Fibroblast of lung (primary cell): Measurements from ENCODE around the gene GHRHR. TPM values are rescaled to one million over a fixed set of nuclear protein-coding genes. Genes with fewer than 3 reads are reported as not detected.

Source experiments
- DNase-seq, 2 donors: peaks; one replicate each; pipeline versions ENCODE4 v3.0.0 to v3.0.0-alpha.2; 2010; ENCODE audit warnings: low read depth in 2 of 2
- H2AFZ ChIP-seq: 2 replicates; pipeline ENCODE4 v1.5.1; 2012; ENCODE audit warnings: low read length, control low read depth, inconsistent platforms
- H3K27ac ChIP-seq: 2 replicates; pipeline ENCODE4 v1.5.1; 2011; ENCODE audit warnings: low read length, control low read depth; ENCODE audit not compliant: insufficient read depth
- H3K27me3 ChIP-seq: 2 replicates; pipeline ENCODE4 v1.5.1; 2011; ENCODE audit warnings: mild to moderate bottlenecking, low read length; ENCODE audit not compliant: control insufficient read depth, insufficient read depth
- H3K36me3 ChIP-seq: 2 replicates; pipeline ENCODE4 v1.5.1; 2011; ENCODE audit warnings: low read length; ENCODE audit not compliant: control insufficient read depth, insufficient read depth
- H3K4me1 ChIP-seq: 2 replicates; pipeline ENCODE4 v1.5.1; 2011; ENCODE audit warnings: low read length; ENCODE audit not compliant: control insufficient read depth, insufficient read depth; ENCODE audit errors: extremely low read depth
- H3K4me2 ChIP-seq: 2 replicates; pipeline ENCODE4 v1.5.1; 2011; ENCODE audit warnings: low read length, control low read depth; ENCODE audit not compliant: insufficient read depth; ENCODE audit errors: extremely low read depth
- H3K4me3 ChIP-seq, 4 experiments: fragments of 200-600 bp in 1 of 4; sonication (generic) in 1 of 4; replicated peaks in 1 of 4; 2 replicates each; pipeline ENCODE4 v1.5.1; 2011 to 2016; ENCODE audit warnings: low read length in 4 of 4, low read depth in 3 of 4, mild to moderate bottlenecking in 3 of 4, control low read depth in 2 of 4, inconsistent platforms in 1 of 4, mixed read lengths in 1 of 4; ENCODE audit not compliant: insufficient read depth in 1 of 4; ENCODE audit errors: control extremely low read depth in 1 of 4
- H3K79me2 ChIP-seq: 2 replicates; pipeline ENCODE4 v1.5.1; 2012; ENCODE audit warnings: mild to moderate bottlenecking, low read length, inconsistent platforms; ENCODE audit not compliant: control insufficient read depth, insufficient read depth
- H3K9ac ChIP-seq: 2 replicates; pipeline ENCODE4 v1.5.1; 2011; ENCODE audit warnings: mild to moderate bottlenecking, low read length, control low read depth; ENCODE audit not compliant: insufficient read depth
- H3K9me3 ChIP-seq: 2 replicates; pipeline ENCODE4 v1.5.1; 2012; ENCODE audit warnings: low read depth, low read length; ENCODE audit not compliant: control insufficient read depth, insufficient read depth
- H4K20me1 ChIP-seq: 2 replicates; pipeline ENCODE4 v1.5.1; 2011; ENCODE audit warnings: low read length; ENCODE audit not compliant: control insufficient read depth, insufficient read depth; ENCODE audit errors: extremely low read depth
- CTCF ChIP-seq, 2 donors: IDR thresholded peaks in 1 of 2; conservative IDR thresholded peaks in 1 of 2; 1 replicate in 1 of 2; 2 replicates in 1 of 2; pipeline ENCODE4 v1.5.1; 2011 to 2012; ENCODE audit warnings: low read length in 2 of 2, control low read depth in 1 of 2, inconsistent platforms in 1 of 2, low read depth in 1 of 2, mild to moderate bottlenecking in 1 of 2
- EZH2 ChIP-seq: IDR thresholded peaks from 2 replicates; pipeline ENCODE4 v1.5.1; 2012; ENCODE audit warnings: low read length, control low read depth, mild to moderate bottlenecking; ENCODE audit errors: missing control alignments
- polyA plus RNA-seq, 2 donors: library from polyadenylated mRNA; depleted of rRNA in 1 of 2; stranded (reverse) in 1 of 2; unstranded in 1 of 2; fragments of >200 nt; gene quantifications; 2 replicates each; pipeline ENCODE4 v1.2.1, GENCODE V29; 2011 to 2012; ENCODE audit warnings: missing spikeins in 1 of 2
- total RNA-seq: library from RNA; depleted of rRNA; stranded (reverse); fragments of >200 nt; gene quantifications from 2 replicates; pipeline ENCODE4 v1.2.1, GENCODE V29; 2014

The GHRHR gene
- total and polyA plus RNA-seq, 2 donors (not counting 1 experiment from before 2014, with no cell fraction given) = not detected

DNA sequence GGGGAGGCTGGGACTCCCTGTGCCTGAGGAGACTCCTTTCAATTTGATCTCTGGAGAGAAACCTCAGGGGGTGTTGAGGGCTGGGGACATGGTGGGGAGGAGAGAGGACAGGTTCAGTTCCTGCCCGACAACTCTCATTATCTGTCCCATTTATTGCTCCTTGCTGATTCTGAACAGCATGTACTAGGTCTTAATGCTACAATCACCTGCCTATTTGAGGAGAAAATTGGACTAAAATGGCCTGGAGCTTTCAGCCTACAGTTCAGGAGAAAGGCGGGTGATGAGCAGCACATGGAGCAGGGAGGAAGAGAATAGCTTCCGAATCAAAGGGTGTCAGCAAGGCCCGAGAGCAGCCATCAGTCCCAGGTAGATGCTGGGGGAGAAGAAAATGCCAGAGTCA, 58.4 kb downstream of the GHRHR start:
- H3K79me2 ChIP-seq = no peaks in the 10 kb centered on the region

DNA sequence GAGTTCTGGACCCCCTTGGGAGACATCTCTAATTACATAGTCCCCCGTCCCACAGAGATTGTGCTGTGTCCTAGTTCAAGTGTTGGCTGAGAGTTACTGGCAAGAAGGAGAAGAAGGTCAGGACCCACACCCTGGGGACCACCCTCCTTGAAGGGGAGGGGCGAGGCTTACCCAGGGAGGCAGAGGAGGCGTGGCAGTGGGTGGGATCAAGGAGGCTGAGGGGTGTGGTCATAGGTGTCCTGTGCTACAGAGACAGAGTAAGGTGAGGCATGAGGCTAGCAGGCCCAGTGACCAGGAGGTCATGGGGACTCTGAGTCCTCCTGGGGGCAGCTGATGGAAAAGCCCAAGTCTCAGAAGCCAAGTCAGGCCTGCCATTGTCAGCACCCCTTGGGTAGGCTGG, 59.0 kb downstream of the GHRHR start:
- no peak overlapping the region for H2AFZ ChIP-seq

More for the DNA sequence above, 58.4 kb downstream of the GHRHR start:
- no peaks in the 10 kb centered on the region for H3K36me3 ChIP-seq
- H3K4me2 ChIP-seq = no peak overlapping the region
- H3K27ac ChIP-seq = no peak overlapping the region
- TF ChIP-seq EZH2 = no peak
- no peak for TF ChIP-seq CTCF (conservative IDR thresholded peaks at IDR 0.05 in 1 of 2, IDR thresholded peaks at IDR 0.05 in 1 of 2; ENCODE audit: low read depth in 1 of 2, low read length in 2 of 2)
- DNase-seq = no peak
- H4K20me1 ChIP-seq = no peaks in the 10 kb centered on the region
- no peaks in the 10 kb centered on the region for H3K4me1 ChIP-seq
- H3K9me3 ChIP-seq = no peaks in the 10 kb centered on the region
- no peak overlapping the region for H2AFZ ChIP-seq
- H3K4me3 ChIP-seq = no peak overlapping the region
- H3K9ac ChIP-seq = no peak overlapping the region
- H3K27me3 ChIP-seq = no peaks in the 10 kb centered on the region

GRCh38 chr7:31023877-31024276, 60.1 kb downstream of the GHRHR start:
- no peak for DNase-seq
- Histone ChIP-seq H3K27ac (no peak overlapping the region), H3K4me1 (no peaks in the 10 kb centered on the region), H3K4me3 (no peak overlapping the region), H3K9me3 (no peaks in the 10 kb centered on the region), H3K9ac (no peak overlapping the region), H2AFZ (no peak overlapping the region), H3K36me3 (no peaks in the 10 kb centered on the region), H3K79me2 (no peaks in the 10 kb centered on the region), H4K20me1 (no peaks in the 10 kb centered on the region), H3K27me3 (no peaks in the 10 kb centered on the region), H3K4me2 (no peak overlapping the region)
- no peak for TF ChIP-seq CTCF (conservative IDR thresholded peaks at IDR 0.05 in 1 of 2, IDR thresholded peaks at IDR 0.05 in 1 of 2; ENCODE audit: low read depth in 1 of 2, low read length in 2 of 2)
- TF ChIP-seq EZH2 = no peak

More for the DNA sequence above, 59.0 kb downstream of the GHRHR start:
- Histone ChIP-seq H3K4me3 (no peak overlapping the region), H4K20me1 (no peaks in the 10 kb centered on the region), H3K36me3 (no peaks in the 10 kb centered on the region), H3K9me3 (no peaks in the 10 kb centered on the region), H3K27ac (no peak overlapping the region), H3K79me2 (no peaks in the 10 kb centered on the region), H3K4me2 (no peak overlapping the region), H3K4me1 (no peaks in the 10 kb centered on the region), H3K27me3 (no peaks in the 10 kb centered on the region), H3K9ac (no peak overlapping the region)
- DNase-seq = no peak
- TF ChIP-seq EZH2 = no peak
- no peak for TF ChIP-seq CTCF (conservative IDR thresholded peaks at IDR 0.05 in 1 of 2, IDR thresholded peaks at IDR 0.05 in 1 of 2; ENCODE audit: low read depth in 1 of 2, low read length in 2 of 2)
